RWPE2 (cell line): Measurements from ENCODE around the gene VARS1.

Source experiments
- ATAC-seq: fragments of 200-7000 bp; cut with Tn5 transposase; 3 replicates; pipeline ENCODE4 v1.9.1; 2021; ENCODE audit warnings: low read depth
- DNase-seq: peaks from one replicate; pipeline ENCODE4 v3.0.0-alpha.2; 2020; ENCODE audit warnings: low spot score
- H3K27ac ChIP-seq: fragments of 450-650 bp; 2 replicates; pipeline ENCODE4 v1.5.1; 2017; ENCODE audit warnings: mild to moderate bottlenecking; ENCODE audit not compliant: poor library complexity, severe bottlenecking
- H3K27me3 ChIP-seq: fragments of 250-450 bp; sonication (Bioruptor Pico); 2 replicates; pipeline ENCODE4 v1.5.1; 2021; ENCODE audit warnings: mild to moderate bottlenecking, moderate library complexity; ENCODE audit not compliant: insufficient read depth, poor library complexity, severe bottlenecking
- H3K36me3 ChIP-seq: fragments of 250-450 bp; sonication (Bioruptor Pico); 2 replicates; pipeline ENCODE4 v1.5.1; 2020; ENCODE audit warnings: low read depth, mild to moderate bottlenecking, moderate library complexity
- H3K4me1 ChIP-seq: fragments of 250-450 bp; sonication (Bioruptor Pico); 2 replicates; pipeline ENCODE4 v1.5.1; 2021; ENCODE audit warnings: mild to moderate bottlenecking, moderate library complexity; ENCODE audit not compliant: insufficient read depth, poor library complexity, severe bottlenecking
- H3K4me3 ChIP-seq: fragments of 250-450 bp; sonication (Bioruptor Pico); 2 replicates; pipeline ENCODE4 v1.5.1; 2021; ENCODE audit warnings: mild to moderate bottlenecking, moderate library complexity; ENCODE audit not compliant: severe bottlenecking
- H3K9me3 ChIP-seq: fragments of 250-450 bp; sonication (Bioruptor Pico); 2 replicates; pipeline ENCODE4 v1.5.1; 2021; ENCODE audit warnings: mild to moderate bottlenecking, moderate library complexity; ENCODE audit not compliant: severe bottlenecking
- CTCF ChIP-seq: fragments of 450-650 bp; IDR thresholded peaks from one replicate; pipeline ENCODE4 v1.5.1; 2017; ENCODE audit warnings: mild to moderate bottlenecking, moderate library complexity; ENCODE audit not compliant: poor library complexity, severe bottlenecking

The VARS1 gene

GRCh38 chr6:31762878-31763618 lies 32.5 kb downstream of the VARS1 start:
- no peak for TF ChIP-seq CTCF
- H3K4me3 ChIP-seq = no peak overlapping the region
- no peaks in the 10 kb centered on the region for H3K27me3 ChIP-seq
- H3K9me3 ChIP-seq = no peaks in the 10 kb centered on the region
- ATAC-seq = peak; percentile 15; the same call in 1 of the 3 replicates
- peaks cover 3% of the 10 kb centered on the region for H3K4me1 ChIP-seq
- peaks cover 27% of the 10 kb centered on the region for H3K36me3 ChIP-seq
- no peak for DNase-seq
- H3K27ac ChIP-seq = peak overlapping the region; percentile 6

- H3K36me3 ChIP-seq = peaks cover 28% of the 10 kb centered on the region
- H3K4me1 ChIP-seq = peaks cover 3% of the 10 kb centered on the region
- TF ChIP-seq CTCF = no peak
- H3K27ac ChIP-seq = peak within 1 kb of the TSS; percentile 6
- ATAC-seq = no peak
- H3K4me3 ChIP-seq = no peak within 1 kb of the TSS
- DNase-seq = no peak
- no peaks in the 10 kb centered on the region for H3K27me3 ChIP-seq
- H3K9me3 ChIP-seq = no peaks in the 10 kb centered on the region
These were observed 33.2 kb downstream of the VARS1 start, which contains the start of gene SAPCD1 for GRCh38 chr6:31762356-31762755. SAPCD1 (plus strand) TSS chr6:31762656; CDS start chr6:31763055, 399 bp downstream.

- H3K36me3 ChIP-seq = peaks cover 28% of the 10 kb centered on the region
- no peak for TF ChIP-seq CTCF
These were observed 34.2 kb downstream of the VARS1 start for GRCh38 chr6:31761343-31761742.

GRCh38 chr6:31760790-31761189 lies 34.8 kb downstream of the VARS1 start:
- H3K4me1 ChIP-seq = peaks cover 3% of the 10 kb centered on the region
- no peak for TF ChIP-seq CTCF
- peaks cover 28% of the 10 kb centered on the region for H3K36me3 ChIP-seq
- DNase-seq = no peak
- H3K27ac ChIP-seq = no peak overlapping the region
- no peak for ATAC-seq
- H3K9me3 ChIP-seq = no peaks in the 10 kb centered on the region
- H3K27me3 ChIP-seq = no peaks in the 10 kb centered on the region
- no peak overlapping the region for H3K4me3 ChIP-seq

More at GRCh38 chr6:31761343-31761742, 34.2 kb downstream of the VARS1 start:
- no peak overlapping the region for H3K27ac ChIP-seq
- no peak overlapping the region for H3K4me3 ChIP-seq
- DNase-seq (no peak), ATAC-seq (no peak)
- H3K9me3 ChIP-seq = no peaks in the 10 kb centered on the region
- no peaks in the 10 kb centered on the region for H3K27me3 ChIP-seq
- H3K4me1 ChIP-seq = peaks cover 3% of the 10 kb centered on the region

- TF ChIP-seq CTCF = no peak
- Histone ChIP-seq H3K27ac (no peak overlapping the region), H3K9me3 (no peaks in the 10 kb centered on the region), H3K4me3 (no peak overlapping the region), H3K36me3 (peaks cover 28% of the 10 kb centered on the region), H3K27me3 (no peaks in the 10 kb centered on the region), H3K4me1 (peaks cover 2% of the 10 kb centered on the region)
- DNase-seq (no peak), ATAC-seq (no peak)
These were observed 37.3 kb downstream of the VARS1 start for GRCh38 chr6:31758281-31758680.
